HCT116 (cell line): Measurements from ENCODE around the gene ASAP3. TPM values are rescaled to one million over a fixed set of nuclear protein-coding genes. Genes with fewer than 3 reads are reported as not detected.

Source experiments
- ATAC-seq: fragments of 200-7000 bp; cut with Tn5 transposase; 2 replicates; pipeline ENCODE4 v1.9.1; 2020; ENCODE audit warnings: mild to moderate bottlenecking, moderate library complexity
- BruUV-seq: library from RNA; stranded (reverse); fragments of 400-500 nt; replicated peaks from 2 replicates; lab custom pipeline; 2021; lab: Mats Ljungman, UMichigan
- CTCF ChIA-PET: fragments of 300-600 bp; sonication (Branson Sonifier 250); formaldehyde crosslinking; loops from one replicate; lab custom pipeline; 2021; ENCODE audit warnings: antibody characterized with exemption; lab: Charles Lee
- POLR2A ChIA-PET: fragments of 300-600, 350-600 bp; sonication (Branson Sonifier 250); formaldehyde crosslinking; loops from one replicate; lab custom pipeline; 2021; ENCODE audit warnings: antibody characterized with exemption; lab: Charles Lee
- RAD21 ChIA-PET, 2 experiments: fragments of 300-600 bp; sonication (Branson Sonifier 250); formaldehyde crosslinking; loops; one replicate each; lab custom pipeline; 2023; ENCODE audit warnings: low total read pairs in 2 of 2; ENCODE audit not compliant: uncharacterized antibody in 2 of 2, unreplicated experiment in 2 of 2, low non-redundant PET in 1 of 2; lab: Charles Lee
- DNase-seq: peaks from one replicate; pipeline ENCODE4 v3.0.0-alpha.2; 2010; ENCODE audit warnings: low read depth, low spot score
- H2AFZ ChIP-seq: fragments of 200-600 bp; shearing (Covaris generic), sonication (generic); 2 replicates; pipeline ENCODE4 v1.6.1; 2017; ENCODE audit warnings: low read depth, mixed run types, mixed read lengths, antibody characterized with exemption, low read length; ENCODE audit not compliant: poor library complexity, severe bottlenecking
- H3K27ac ChIP-seq: 2 replicates; pipeline ENCODE4 v1.5.1; 2012; ENCODE audit warnings: low read depth, low read length
- H3K27me3 ChIP-seq: fragments of 200-600 bp; sonication (generic); 2 replicates; pipeline ENCODE4 v1.6.1; 2016; ENCODE audit warnings: mixed run types, low read length, mixed read lengths; ENCODE audit not compliant: insufficient read depth
- H3K36me3 ChIP-seq, 2 experiments: fragments of 200-500 bp in 1 of 2; fragments of 200-600 bp in 1 of 2; sonication (Bioruptor generic) in 1 of 2; sonication (generic) in 1 of 2; 2 replicates each; pipeline versions ENCODE4 v1.5.1 to v1.6.1; 2014 to 2016; ENCODE audit warnings: low read length in 2 of 2, inconsistent platforms in 1 of 2, mixed read lengths in 1 of 2, mixed run types in 1 of 2; ENCODE audit not compliant: insufficient read depth in 2 of 2, control insufficient read depth in 1 of 2
- H3K4me1 ChIP-seq, 2 experiments: fragments of 200-600 bp in 1 of 2; sonication (generic) in 1 of 2; 2 replicates each; pipeline versions ENCODE4 v1.5.1 to v1.6.1; 2012 to 2017; ENCODE audit warnings: low read length in 2 of 2, inconsistent platforms in 1 of 2, mild to moderate bottlenecking in 1 of 2, mixed read lengths in 1 of 2, mixed run types in 1 of 2, moderate library complexity in 1 of 2; ENCODE audit not compliant: insufficient read depth in 2 of 2, control insufficient read depth in 1 of 2
- H3K4me2 ChIP-seq: fragments of 200-600 bp; sonication (generic); 2 replicates; pipeline ENCODE4 v1.6.1; 2017; ENCODE audit warnings: mixed run types, low read length, mixed read lengths
- H3K4me3 ChIP-seq, 2 experiments: fragments of 200-600 bp in 1 of 2; sonication (generic) in 1 of 2; replicated peaks in 1 of 2; 2 replicates each; pipeline ENCODE4 v1.5.1; 2011 to 2016; ENCODE audit warnings: low read length in 2 of 2, control low read depth in 1 of 2, low read depth in 1 of 2, mild to moderate bottlenecking in 1 of 2, mixed read lengths in 1 of 2, mixed run types in 1 of 2
- H3K79me2 ChIP-seq: fragments of 200-600 bp; sonication (generic); 2 replicates; pipeline ENCODE4 v1.6.1; 2017; ENCODE audit warnings: mild to moderate bottlenecking, mixed run types, low read length, moderate library complexity, mixed read lengths; ENCODE audit not compliant: insufficient read depth
- H3K9ac ChIP-seq: fragments of 200-600 bp; sonication (generic); 2 replicates; pipeline ENCODE4 v1.6.1; 2016; ENCODE audit warnings: low read length, mixed read lengths
- H3K9me2 ChIP-seq: fragments of 200-600 bp; sonication (generic), shearing (Covaris generic); 2 replicates; pipeline ENCODE4 v1.6.1; 2017; ENCODE audit warnings: mixed run types, mild to moderate bottlenecking, moderate library complexity; ENCODE audit not compliant: insufficient read depth
- H3K9me3 ChIP-seq, 2 experiments: fragments of 200-500 bp in 1 of 2; fragments of 200-600 bp in 1 of 2; sonication (Bioruptor generic) in 1 of 2; sonication (generic) in 1 of 2; 2 replicates each; pipeline ENCODE4 v1.6.1; 2014 to 2017; ENCODE audit warnings: low read length in 2 of 2, mixed read lengths in 2 of 2, inconsistent platforms in 1 of 2, low read depth in 1 of 2, mild to moderate bottlenecking in 1 of 2, mixed run types in 1 of 2, moderate library complexity in 1 of 2; ENCODE audit not compliant: control insufficient read depth in 1 of 2, insufficient read depth in 1 of 2
- H4K20me1 ChIP-seq: fragments of 200-600 bp; sonication (generic), shearing (Covaris generic); 2 replicates; pipeline ENCODE4 v1.6.1; 2017; ENCODE audit warnings: mixed run types, mild to moderate bottlenecking, moderate library complexity; ENCODE audit not compliant: insufficient read depth
- CBX3 ChIP-seq: IDR thresholded peaks from 2 replicates; pipeline ENCODE4 v1.6.1; 2012; ENCODE audit warnings: low read depth
- CEBPB ChIP-seq: IDR thresholded peaks from 2 replicates; pipeline ENCODE4 v1.6.1; 2012; ENCODE audit warnings: low read depth
- JUND ChIP-seq: IDR thresholded peaks from 2 replicates; pipeline ENCODE4 v1.6.1; 2012
- POLR2A ChIP-seq: IDR thresholded peaks from 2 replicates; pipeline ENCODE4 v1.7.0; 2011; ENCODE audit warnings: borderline replicate concordance; ENCODE audit not compliant: insufficient read depth, insufficient read length; ENCODE audit errors: extremely low read depth
- POLR2AphosphoS5 ChIP-seq: IDR thresholded peaks from 2 replicates; pipeline ENCODE4 v1.6.1; 2011; ENCODE audit warnings: mild to moderate bottlenecking, low read depth, low read length, moderate library complexity
- SIN3A ChIP-seq: IDR thresholded peaks from 2 replicates; pipeline ENCODE4 v1.6.1; 2012; ENCODE audit warnings: low read depth
- SRF ChIP-seq: IDR thresholded peaks from 2 replicates; pipeline ENCODE4 v1.6.1; 2012; ENCODE audit warnings: low read depth
- intact Hi-C: fragments of 100-400 bp; cut with micrococcal nuclease; formaldehyde crosslinking; loops from 2 replicates; pipeline ENCODE4 v1.10.0; 2022
- total RNA-seq: library from RNA; stranded (reverse); gene quantifications from one replicate; pipeline ENCODE4 v1.2.1, GENCODE V29; 2021; ENCODE audit not compliant: unreplicated experiment
- TF ChIP-seq, protein P1 (sequence below): IDR thresholded peaks from 2 replicates; pipeline ENCODE4 v1.6.1; 2012
- TF ChIP-seq, protein P2 (sequence below): IDR thresholded peaks from 2 replicates; pipeline ENCODE4 v1.6.1; 2012; ENCODE audit warnings: low read depth
- TF ChIP-seq, protein P3 (sequence below): IDR thresholded peaks from 2 replicates; pipeline ENCODE4 v1.6.1; 2011; ENCODE audit warnings: mild to moderate bottlenecking, low read length, moderate library complexity; ENCODE audit not compliant: insufficient replicate concordance; ENCODE audit errors: extremely low read depth

Gene ASAP3
- total RNA-seq, 1 experiment from 2014 or later: 19.7 TPM

DNA sequence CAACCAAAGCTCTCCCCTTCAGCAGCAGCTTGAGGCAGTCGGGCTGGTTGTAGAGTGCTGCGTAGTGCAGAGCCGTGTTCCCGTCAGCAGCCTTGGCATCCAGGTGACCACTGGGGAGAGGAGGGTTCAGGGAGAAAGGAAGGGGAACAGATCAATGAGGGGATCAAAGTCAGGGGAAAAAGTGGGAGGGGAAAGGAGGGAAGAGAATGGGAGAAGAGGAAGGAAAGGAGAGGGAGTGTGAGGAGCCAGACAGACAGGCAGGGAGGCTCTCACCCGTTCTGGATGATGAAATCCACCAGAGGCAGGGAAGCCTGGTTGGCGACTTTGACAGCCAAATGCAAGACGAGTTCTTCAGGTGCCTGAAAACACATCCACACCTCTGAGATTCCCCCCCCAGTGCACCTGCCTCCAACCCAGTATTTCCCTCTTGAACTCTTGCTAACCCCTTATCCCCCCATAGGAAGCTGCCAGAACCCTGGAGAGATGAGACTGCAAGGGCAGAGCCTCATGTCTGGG, 49.7 kb downstream of the ASAP3 start:
- Histone ChIP-seq H3K4me2 (no peak overlapping the region), H3K27ac (no peak overlapping the region), H3K9me2 (no peaks in the 10 kb centered on the region), H2AFZ (no peak overlapping the region), H3K36me3 (no peaks in the 10 kb centered on the region; a peak in 1 of 4 replicates), H3K4me3 (no peak overlapping the region), H3K4me1 (peaks cover 3 to 13% of the 10 kb centered on the region in 2 experiments; a peak in 3 of 4 replicates), H3K9ac (no peak overlapping the region), H4K20me1 (no peaks in the 10 kb centered on the region), H3K9me3 (no peaks in the 10 kb centered on the region), H3K79me2 (no peaks in the 10 kb centered on the region), H3K27me3 (no peaks in the 10 kb centered on the region)
- CTCF ChIA-PET: no interaction called here
- TF ChIP-seq, protein P1, sequence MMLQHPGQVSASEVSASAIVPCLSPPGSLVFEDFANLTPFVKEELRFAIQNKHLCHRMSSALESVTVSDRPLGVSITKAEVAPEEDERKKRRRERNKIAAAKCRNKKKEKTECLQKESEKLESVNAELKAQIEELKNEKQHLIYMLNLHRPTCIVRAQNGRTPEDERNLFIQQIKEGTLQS: no peak
- TF ChIP-seq JUND: no peak
- TF ChIP-seq, protein P2, sequence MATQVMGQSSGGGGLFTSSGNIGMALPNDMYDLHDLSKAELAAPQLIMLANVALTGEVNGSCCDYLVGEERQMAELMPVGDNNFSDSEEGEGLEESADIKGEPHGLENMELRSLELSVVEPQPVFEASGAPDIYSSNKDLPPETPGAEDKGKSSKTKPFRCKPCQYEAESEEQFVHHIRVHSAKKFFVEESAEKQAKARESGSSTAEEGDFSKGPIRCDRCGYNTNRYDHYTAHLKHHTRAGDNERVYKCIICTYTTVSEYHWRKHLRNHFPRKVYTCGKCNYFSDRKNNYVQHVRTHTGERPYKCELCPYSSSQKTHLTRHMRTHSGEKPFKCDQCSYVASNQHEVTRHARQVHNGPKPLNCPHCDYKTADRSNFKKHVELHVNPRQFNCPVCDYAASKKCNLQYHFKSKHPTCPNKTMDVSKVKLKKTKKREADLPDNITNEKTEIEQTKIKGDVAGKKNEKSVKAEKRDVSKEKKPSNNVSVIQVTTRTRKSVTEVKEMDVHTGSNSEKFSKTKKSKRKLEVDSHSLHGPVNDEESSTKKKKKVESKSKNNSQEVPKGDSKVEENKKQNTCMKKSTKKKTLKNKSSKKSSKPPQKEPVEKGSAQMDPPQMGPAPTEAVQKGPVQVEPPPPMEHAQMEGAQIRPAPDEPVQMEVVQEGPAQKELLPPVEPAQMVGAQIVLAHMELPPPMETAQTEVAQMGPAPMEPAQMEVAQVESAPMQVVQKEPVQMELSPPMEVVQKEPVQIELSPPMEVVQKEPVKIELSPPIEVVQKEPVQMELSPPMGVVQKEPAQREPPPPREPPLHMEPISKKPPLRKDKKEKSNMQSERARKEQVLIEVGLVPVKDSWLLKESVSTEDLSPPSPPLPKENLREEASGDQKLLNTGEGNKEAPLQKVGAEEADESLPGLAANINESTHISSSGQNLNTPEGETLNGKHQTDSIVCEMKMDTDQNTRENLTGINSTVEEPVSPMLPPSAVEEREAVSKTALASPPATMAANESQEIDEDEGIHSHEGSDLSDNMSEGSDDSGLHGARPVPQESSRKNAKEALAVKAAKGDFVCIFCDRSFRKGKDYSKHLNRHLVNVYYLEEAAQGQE: no peak
- TF ChIP-seq POLR2AphosphoS5: no peak
- no peak for TF ChIP-seq POLR2A
- TF ChIP-seq, protein P3, sequence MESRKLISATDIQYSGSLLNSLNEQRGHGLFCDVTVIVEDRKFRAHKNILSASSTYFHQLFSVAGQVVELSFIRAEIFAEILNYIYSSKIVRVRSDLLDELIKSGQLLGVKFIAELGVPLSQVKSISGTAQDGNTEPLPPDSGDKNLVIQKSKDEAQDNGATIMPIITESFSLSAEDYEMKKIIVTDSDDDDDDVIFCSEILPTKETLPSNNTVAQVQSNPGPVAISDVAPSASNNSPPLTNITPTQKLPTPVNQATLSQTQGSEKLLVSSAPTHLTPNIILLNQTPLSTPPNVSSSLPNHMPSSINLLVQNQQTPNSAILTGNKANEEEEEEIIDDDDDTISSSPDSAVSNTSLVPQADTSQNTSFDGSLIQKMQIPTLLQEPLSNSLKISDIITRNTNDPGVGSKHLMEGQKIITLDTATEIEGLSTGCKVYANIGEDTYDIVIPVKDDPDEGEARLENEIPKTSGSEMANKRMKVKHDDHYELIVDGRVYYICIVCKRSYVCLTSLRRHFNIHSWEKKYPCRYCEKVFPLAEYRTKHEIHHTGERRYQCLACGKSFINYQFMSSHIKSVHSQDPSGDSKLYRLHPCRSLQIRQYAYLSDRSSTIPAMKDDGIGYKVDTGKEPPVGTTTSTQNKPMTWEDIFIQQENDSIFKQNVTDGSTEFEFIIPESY: no peak
- no peak for TF ChIP-seq CBX3
- TF ChIP-seq SIN3A: no peak
- no peak for TF ChIP-seq CEBPB
- TF ChIP-seq SRF: no peak
- RAD21 ChIA-PET: no interaction called here
- intact Hi-C loops: no loop called here
- ATAC-seq (no peak), DNase-seq (no peak)
- POLR2A ChIA-PET: no interaction called here
- no TSS peak for BruUV-seq
